ENCODE measurements around the gene BBS7. TPM values are rescaled to one million over a fixed set of nuclear protein-coding genes. Genes with fewer than 3 reads are reported as not detected.

Gene BBS7
- total and polyA plus RNA-seq, 2 donors (not counting 3 experiments of a cell fraction or from before 2014, with no cell fraction given) = 20.0 to 21.7 TPM

GRCh38 chr4:121789960-121790829 is 80.1 kb downstream of the BBS7 start:
- Histone ChIP-seq H3K9me3 (replicated peaks; ENCODE audit: control insufficient read depth, insufficient read depth, low read length) (no peaks in the 10 kb centered on the region), H4K20me1 (replicated peaks; ENCODE audit: control insufficient read depth, extremely low read depth, insufficient read depth, low read length) (no peaks in the 10 kb centered on the region), H3K9me1 (replicated peaks; ENCODE audit: control insufficient read depth, extremely low read depth, insufficient read depth, low read length) (no peaks in the 10 kb centered on the region), H3K79me2 (ENCODE audit: control insufficient read depth, insufficient read depth, low read length) (no peaks in the 10 kb centered on the region), H3K27ac (ENCODE audit: insufficient read depth, low read depth, low read length) (peak overlapping the region; percentile 64), H2AFZ (ENCODE audit: low read depth, low read length) (peak overlapping the region; percentile 75), H3K27me3 (ENCODE audit: control insufficient read depth in 2 of 2, insufficient read depth in 2 of 2, low read length in 2 of 2) (no peaks in the 10 kb centered on the region), H3K4me2 (ENCODE audit: insufficient read depth, low read length) (peak overlapping the region; percentile 72), H3K36me3 (ENCODE audit: control insufficient read depth in 2 of 2, extremely low read depth in 1 of 2, insufficient read depth in 2 of 2, low read length in 2 of 2) (no peaks in the 10 kb centered on the region), H3K9ac (replicated peaks; ENCODE audit: extremely low read depth, insufficient read depth, low read length) (peak overlapping the region; percentile 48), H3K4me3 (replicated peaks in 1 of 3; ENCODE audit: insufficient read depth in 1 of 3, low read depth in 1 of 3, low read length in 3 of 3) (peak overlapping the region in 1 of 3 experiments; percentile 29), H3K4me1 (ENCODE audit: control insufficient read depth, extremely low read depth, insufficient read depth, low read length) (peaks cover 20% of the 10 kb centered on the region)
- dilution Hi-C loops (cut with MboI; ENCODE audit: extremely low pct_ligation_motif_present, low sequenced_read_pairs) (no loop called here), intact Hi-C loops (cut with micrococcal nuclease) (loop anchor here (1.0 kb wide), 1 partner anchor 33 kb away; the partner anchor contains the start of gene CCNA2)
- DNase-seq (ENCODE audit: low read depth, low spot score) (peak; percentile 84), FAIRE-seq (peak; percentile 93)
- TF ChIP-seq EZH2 (IDR thresholded peaks at IDR 0.05; ENCODE audit: borderline replicate concordance, low read depth, low read length, severe bottlenecking) = no peak
- peak; percentile 92 for TF ChIP-seq FOS (IDR thresholded peaks at IDR 0.05; ENCODE audit: borderline replicate concordance, insufficient read depth, low read length)
- no peak for TF ChIP-seq CTCF (IDR thresholded peaks at IDR 0.05; ENCODE audit: extremely low read depth in 1 of 2, insufficient read depth in 1 of 2, low read depth in 1 of 2, low read length in 2 of 2)
- no peak for TF ChIP-seq POLR2A (IDR thresholded peaks at IDR 0.05; ENCODE audit: low read depth, low read length)
- no peak for TF ChIP-seq MAX (IDR thresholded peaks at IDR 0.05; ENCODE audit: insufficient read depth, insufficient read length)
- TF ChIP-seq GATA2 (IDR thresholded peaks at IDR 0.05; ENCODE audit: insufficient read depth, insufficient read length, low read depth, low read length) = no peak
- no peak for TF ChIP-seq POLR2AphosphoS5 (IDR thresholded peaks at IDR 0.05; ENCODE audit: insufficient read depth, low read depth, low read length)
- TF ChIP-seq JUN (IDR thresholded peaks at IDR 0.05; ENCODE audit: borderline replicate concordance, insufficient read depth, insufficient read length, low read depth) = peak; percentile 93
- no peak for TF ChIP-seq MYC (IDR thresholded peaks at IDR 0.05; ENCODE audit: low read depth, low read length)
- ChIA-PET POLR2A (interaction anchor here (0.8 to 1.0 kb wide), 3 partner anchors 11 to 94 kb away, joined by 3 to 4 read pairs (median 3); partner anchors contain the start of genes ANXA5 and EXOSC9), CTCF (interaction anchor here (0.6 to 1.7 kb wide), 9 partner anchors 9 to 80 kb away, joined by 3 to 10 read pairs (median 3); partner anchors contain the start of genes EXOSC9 and SMIM43)
- no TSS peak for BruUV-seq (replicated peaks)
